ENCODE results near the gene P3H2. TPM values are rescaled to one million over a fixed set of nuclear protein-coding genes. Genes with fewer than 3 reads are reported as not detected.
"Not testable (repeated sequence)": the region's sequence is repeated elsewhere in the genome, so short reads cannot be mapped to it uniquely, and the experiment has no call there.

The P3H2 gene
- total and polyA plus RNA-seq, 2 experiments from 2014 or later = 4.7 to 14.9 TPM

- Histone ChIP-seq H3K79me2 (ENCODE audit: insufficient read depth) (no peaks in the 10 kb centered on the region), H3K9me2 (ENCODE audit: insufficient read depth) (no peaks in the 10 kb centered on the region), H3K27me3 (replicated peaks; ENCODE audit: insufficient read depth) (no peaks in the 10 kb centered on the region), H4K20me1 (ENCODE audit: insufficient read depth) (no peaks in the 10 kb centered on the region), H3K9ac (no peak overlapping the region), H3K36me3 (ENCODE audit: low read depth) (no peaks in the 10 kb centered on the region), H2AFZ (no peak overlapping the region), H3K4me3 (no peak overlapping the region), H3K27ac (no peak overlapping the region), H3K4me2 (ENCODE audit: unreplicated experiment) (no peak overlapping the region), H3K9me3 (ENCODE audit: low read depth) (no peaks in the 10 kb centered on the region), H3K4me1 (ENCODE audit: insufficient read depth) (peaks cover 23% of the 10 kb centered on the region), H3F3A (ENCODE audit: insufficient read depth) (peaks cover 12% of the 10 kb centered on the region; the same call in 1 of the 2 replicates)
- 30% methylated on average over 4 of the region's 4 CpGs for WGBS, 2 experiments (ENCODE audit: low coverage in 1 of 2, low lambda C conversion rate in 2 of 2, missing lambda C conversion rate in 2 of 2)
- peak; percentile 53 for DNase-seq
- in situ Hi-C loops (cut with MboI) = no loop called here
- TF ChIP-seq EZH2 (IDR thresholded peaks at IDR 0.05; ENCODE audit: insufficient read depth, poor library complexity, severe bottlenecking) (no peak), EZH2phosphoT487 (IDR thresholded peaks at IDR 0.05; ENCODE audit: insufficient read depth, low read depth) (no peak)
Measured at GRCh38 chr3:190155752-190156151, 35.1 kb upstream of the P3H2 start.

GRCh38 chr3:190150681-190151080, 30.0 kb upstream of the P3H2 start:
- H3K9me2 ChIP-seq (ENCODE audit: insufficient read depth) = no peaks in the 10 kb centered on the region
- H3K36me3 ChIP-seq (ENCODE audit: low read depth) = no peaks in the 10 kb centered on the region
- peaks cover 3% of the 10 kb centered on the region; the same call in 1 of the 2 replicates for H3K4me1 ChIP-seq (ENCODE audit: insufficient read depth)
- H4K20me1 ChIP-seq (ENCODE audit: insufficient read depth) = no peaks in the 10 kb centered on the region
- no peaks in the 10 kb centered on the region for H3F3A ChIP-seq (ENCODE audit: insufficient read depth)
- H3K4me3 ChIP-seq = no peak overlapping the region
- H3K9me3 ChIP-seq (ENCODE audit: low read depth) = no peaks in the 10 kb centered on the region
- DNase-seq = no peak
- H3K27me3 ChIP-seq (replicated peaks; ENCODE audit: insufficient read depth) = no peaks in the 10 kb centered on the region
- 85 to 91% methylated on average over 3 of the region's 3 CpGs for WGBS, 2 experiments (ENCODE audit: low coverage in 1 of 2, low lambda C conversion rate in 2 of 2, missing lambda C conversion rate in 2 of 2)
- H3K9ac ChIP-seq = no peak overlapping the region
- no peaks in the 10 kb centered on the region for H3K79me2 ChIP-seq (ENCODE audit: insufficient read depth)
- in situ Hi-C loops (cut with MboI) = no loop called here
- no peak overlapping the region for H2AFZ ChIP-seq
- TF ChIP-seq EZH2phosphoT487 (IDR thresholded peaks at IDR 0.05; ENCODE audit: insufficient read depth, low read depth) = no peak
- no peak for TF ChIP-seq EZH2 (IDR thresholded peaks at IDR 0.05; ENCODE audit: insufficient read depth, poor library complexity, severe bottlenecking)
- no peak overlapping the region for H3K4me2 ChIP-seq (ENCODE audit: unreplicated experiment)
- no peak overlapping the region for H3K27ac ChIP-seq

GRCh38 chr3:190149830-190150619, 29.3 kb upstream of the P3H2 start:
- in situ Hi-C loops (cut with MboI); H3K4me2 ChIP-seq (ENCODE audit: unreplicated experiment); H3K9me2 ChIP-seq (ENCODE audit: insufficient read depth); H3K9ac ChIP-seq; H3K4me3 ChIP-seq; H3K4me1 ChIP-seq (ENCODE audit: insufficient read depth); H3K27ac ChIP-seq; H3K36me3 ChIP-seq (ENCODE audit: low read depth); H4K20me1 ChIP-seq (ENCODE audit: insufficient read depth); DNase-seq; H3K9me3 ChIP-seq (ENCODE audit: low read depth); H3F3A ChIP-seq (ENCODE audit: insufficient read depth); H3K27me3 ChIP-seq (replicated peaks; ENCODE audit: insufficient read depth); H2AFZ ChIP-seq; H3K79me2 ChIP-seq (ENCODE audit: insufficient read depth): not testable (repeated sequence)
- 81 to 89% methylated on average over 6 of the region's 6 CpGs for WGBS, 2 experiments (ENCODE audit: low coverage in 1 of 2, low lambda C conversion rate in 2 of 2, missing lambda C conversion rate in 2 of 2)

GRCh38 chr3:190144793-190145192, 24.1 kb upstream of the P3H2 start:
- H3K79me2 ChIP-seq (ENCODE audit: insufficient read depth); H3K9ac ChIP-seq; H4K20me1 ChIP-seq (ENCODE audit: insufficient read depth); H3F3A ChIP-seq (ENCODE audit: insufficient read depth); H2AFZ ChIP-seq; H3K27me3 ChIP-seq (replicated peaks; ENCODE audit: insufficient read depth); DNase-seq; H3K36me3 ChIP-seq (ENCODE audit: low read depth); H3K4me2 ChIP-seq (ENCODE audit: unreplicated experiment); H3K27ac ChIP-seq; H3K9me3 ChIP-seq (ENCODE audit: low read depth); H3K9me2 ChIP-seq (ENCODE audit: insufficient read depth); H3K4me3 ChIP-seq; in situ Hi-C loops (cut with MboI); H3K4me1 ChIP-seq (ENCODE audit: insufficient read depth): not testable (repeated sequence)
- WGBS, 2 experiments (ENCODE audit: low coverage in 1 of 2, low lambda C conversion rate in 2 of 2, missing lambda C conversion rate in 2 of 2) = 69 to 73% methylated on average over 7 of the region's 7 CpGs

- Histone ChIP-seq H3K9me3 (ENCODE audit: low read depth) (no peaks in the 10 kb centered on the region), H3K36me3 (ENCODE audit: low read depth) (no peaks in the 10 kb centered on the region), H3K9me2 (ENCODE audit: insufficient read depth) (no peaks in the 10 kb centered on the region), H2AFZ (no peak overlapping the region), H3K9ac (no peak overlapping the region), H3K27ac (no peak overlapping the region), H3F3A (ENCODE audit: insufficient read depth) (no peaks in the 10 kb centered on the region), H3K4me3 (no peak overlapping the region), H3K4me1 (ENCODE audit: insufficient read depth) (no peaks in the 10 kb centered on the region), H4K20me1 (ENCODE audit: insufficient read depth) (no peaks in the 10 kb centered on the region), H3K79me2 (ENCODE audit: insufficient read depth) (no peaks in the 10 kb centered on the region), H3K27me3 (replicated peaks; ENCODE audit: insufficient read depth) (no peaks in the 10 kb centered on the region), H3K4me2 (ENCODE audit: unreplicated experiment) (no peak overlapping the region)
- in situ Hi-C loops (cut with MboI) = no loop called here
- WGBS, 2 experiments (ENCODE audit: low coverage in 1 of 2, low lambda C conversion rate in 2 of 2, missing lambda C conversion rate in 2 of 2) = 80 to 84% methylated on average over 3 of the region's 3 CpGs
- TF ChIP-seq EZH2 (IDR thresholded peaks at IDR 0.05; ENCODE audit: insufficient read depth, poor library complexity, severe bottlenecking) = no peak
- TF ChIP-seq EZH2phosphoT487 (IDR thresholded peaks at IDR 0.05; ENCODE audit: insufficient read depth, low read depth) = no peak
- DNase-seq = no peak
Measured at GRCh38 chr3:190142041-190142440, 21.3 kb upstream of the P3H2 start.
